Measurements from ENCODE around the gene MTHFD1.
A peak's percentile ranks its signal among the peaks of the same experiment; 100 is the strongest.
"Not testable (repeated sequence)": the region's sequence is repeated elsewhere in the genome, so short reads cannot be mapped to it uniquely, and the experiment has no call there.

Gene MTHFD1
- 19.5 to 39.3 reads per million in 2 donors for total RNA-seq

DNA sequence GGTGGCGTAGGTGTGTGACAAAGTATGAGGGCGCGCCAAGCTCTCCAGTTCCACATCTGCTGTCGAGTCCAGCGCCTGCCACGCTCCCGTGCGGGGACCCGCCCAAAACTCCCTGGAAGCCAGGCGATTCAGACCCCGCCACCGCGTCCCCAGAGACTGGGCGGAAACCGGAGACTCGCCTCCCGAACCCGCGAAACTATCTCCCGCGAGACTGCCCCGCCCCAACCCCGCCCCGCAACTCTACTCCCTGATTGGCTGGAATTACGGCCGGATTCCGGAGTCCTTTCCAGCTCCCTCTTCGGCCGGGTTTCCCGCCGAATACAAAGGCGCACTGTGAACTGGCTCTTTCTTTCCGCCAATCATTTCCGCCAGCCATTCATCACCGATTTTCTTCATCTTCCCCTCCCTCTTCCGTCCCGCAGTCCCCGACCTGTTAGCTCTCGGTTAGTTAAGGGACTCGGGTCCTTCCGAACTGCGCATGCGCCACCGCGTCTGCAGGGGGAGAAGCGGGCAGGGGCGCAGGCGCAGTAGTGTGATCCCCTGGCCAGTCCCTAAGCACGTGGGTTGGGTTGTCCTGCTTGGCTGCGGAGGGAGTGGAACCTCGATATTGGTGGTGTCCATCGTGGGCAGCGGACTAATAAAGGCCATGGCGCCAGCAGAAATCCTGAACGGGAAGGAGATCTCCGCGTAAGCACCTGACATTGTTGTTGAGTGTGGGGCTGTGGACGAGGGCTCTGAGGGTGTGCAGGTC is at the start of gene MTHFD1:
MTHFD1 (plus strand) TSS at position 572 of the 751 bp plus-strand sequence; CDS start at position 647, 75 bp downstream.
- peak; percentile 96 for DNase-seq

DNA sequence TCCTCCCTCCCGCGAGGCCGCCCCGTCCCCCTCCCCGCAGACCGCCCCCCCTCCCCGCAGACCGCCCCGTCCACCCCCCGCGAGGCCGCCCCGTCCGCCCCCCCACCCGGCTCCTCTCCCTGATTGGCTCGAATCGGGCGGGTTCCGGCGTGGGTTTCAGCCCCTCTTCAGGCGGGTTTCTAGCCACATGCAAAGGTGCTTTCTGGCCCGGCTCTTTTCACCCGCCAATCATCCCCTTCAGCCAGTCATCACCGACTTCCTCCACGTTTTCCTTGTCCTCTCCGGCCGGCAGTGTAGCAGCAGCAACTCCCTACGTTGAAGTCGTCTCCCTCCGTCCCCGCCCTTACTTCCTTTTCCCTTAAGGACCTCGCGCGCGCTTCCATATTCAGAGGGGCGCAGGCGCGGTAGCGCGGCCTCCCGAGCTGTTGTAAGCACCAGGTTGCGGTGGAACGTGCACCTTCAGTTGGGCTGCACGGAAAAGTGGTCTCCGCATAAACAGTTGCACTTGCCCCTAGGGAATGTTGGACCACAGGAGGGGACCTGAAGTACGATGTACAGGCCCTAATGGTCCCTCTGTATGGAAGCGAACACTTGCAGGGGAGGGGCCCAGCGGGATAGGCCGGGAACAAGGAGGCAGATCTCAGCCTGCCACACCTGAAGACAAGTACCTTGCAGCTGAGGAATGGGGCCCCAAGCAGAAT is 49.4 kb upstream of the MTHFD1 start:
- peak; percentile 75 for DNase-seq

- no peak for DNase-seq
Measured at GRCh38 chr14:64340560-64341196, 47.5 kb upstream of the MTHFD1 start.

DNA sequence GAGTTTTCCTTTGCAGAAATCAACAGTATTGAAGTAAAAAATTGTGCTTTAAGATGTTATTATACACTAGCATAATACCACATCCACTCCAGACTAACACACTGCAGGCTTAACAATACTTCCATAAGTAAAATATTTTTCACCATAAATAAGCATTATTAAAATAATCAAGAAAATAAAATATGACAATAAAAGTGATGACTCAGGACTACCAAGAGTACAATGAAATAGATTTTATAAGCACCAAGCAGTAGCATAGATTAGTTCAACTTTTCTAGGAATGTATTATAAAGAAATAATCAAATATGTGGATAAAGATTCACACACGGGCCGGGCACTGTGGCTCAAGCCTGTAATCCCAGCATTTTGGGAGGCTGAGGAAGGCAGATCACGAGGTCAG is 40.4 kb upstream of the MTHFD1 start:
- no peak for DNase-seq

DNA sequence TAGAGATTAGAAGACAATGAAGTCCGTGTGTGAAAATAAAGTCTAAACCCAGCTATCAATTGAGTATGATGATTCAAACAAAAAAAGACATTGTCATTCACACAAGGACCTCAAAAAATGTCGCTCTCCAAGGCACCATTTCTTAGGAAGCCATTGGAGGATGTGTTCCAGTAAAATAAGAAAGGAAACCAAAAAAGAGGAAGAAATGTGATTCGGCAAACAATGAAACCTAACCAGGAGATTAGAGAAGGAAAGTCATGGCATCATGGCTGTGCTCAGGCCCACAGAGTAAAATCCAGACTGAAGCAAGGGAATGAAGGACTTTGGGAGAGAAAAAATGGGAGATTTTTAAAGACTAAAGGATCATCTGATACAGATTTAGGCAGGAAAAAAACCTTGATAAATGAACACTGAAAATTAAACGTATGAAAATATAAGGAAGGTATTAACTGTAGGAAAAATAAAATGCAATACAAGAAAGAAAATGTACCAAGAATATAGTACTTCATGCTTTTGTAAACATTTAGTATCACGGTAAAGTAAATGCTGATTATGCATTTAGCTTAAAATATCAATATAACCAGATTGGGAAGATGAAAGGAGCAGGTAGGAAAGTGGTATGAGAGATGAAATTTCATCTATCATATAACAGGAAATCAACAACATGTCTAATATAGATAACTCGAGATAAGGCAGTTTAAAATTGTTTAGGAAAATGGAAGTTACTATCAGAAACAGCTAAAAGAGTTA is 38.2 kb upstream of the MTHFD1 start:
- DNase-seq: no peak

- no peak for DNase-seq
Measured at GRCh38 chr14:64363265-64363846, 24.8 kb upstream of the MTHFD1 start.

- no peak for DNase-seq
Measured at GRCh38 chr14:64364907-64365306, 23.2 kb upstream of the MTHFD1 start.

GRCh38 chr14:64365358-64365889 is 22.7 kb upstream of the MTHFD1 start:
- DNase-seq: not testable (repeated sequence)

- DNase-seq: no peak
Measured at GRCh38 chr14:64369201-64369600, 19.0 kb upstream of the MTHFD1 start.

GRCh38 chr14:64387232-64387781 is 846 bp upstream of the MTHFD1 start:
- DNase-seq: no peak

- DNase-seq: no peak
Measured at GRCh38 chr14:64388533-64389285, 556 bp downstream of the MTHFD1 start.

DNA sequence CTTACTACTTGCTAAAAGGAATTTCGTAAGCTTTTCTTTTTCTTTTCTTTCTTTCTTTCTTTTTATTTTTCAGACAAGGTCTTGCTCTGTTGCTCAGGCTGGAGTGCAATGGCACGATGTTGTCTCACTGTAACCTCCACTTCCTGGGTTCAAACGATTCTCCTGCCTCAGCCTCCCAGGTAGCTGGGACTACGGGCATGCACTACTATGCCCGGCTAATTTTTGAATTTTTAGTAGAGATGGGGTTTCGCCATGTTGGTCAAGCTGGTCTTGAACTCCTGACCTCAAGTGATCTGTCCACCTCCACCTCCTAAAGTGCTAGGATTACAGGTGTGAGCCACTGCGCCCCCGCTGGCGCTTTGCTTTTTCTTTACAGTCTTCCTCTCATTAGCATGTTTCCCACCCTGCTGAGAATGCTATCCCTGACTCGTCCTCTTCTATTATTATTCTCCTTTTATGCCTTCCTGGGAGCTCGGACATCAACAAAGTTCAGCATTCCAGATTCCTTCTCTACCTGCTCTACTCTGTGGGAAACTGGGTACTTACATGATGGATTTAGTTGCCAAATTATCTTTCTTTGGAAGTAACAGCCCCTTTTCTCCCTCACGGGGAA is 3.1 kb downstream of the MTHFD1 start:
- DNase-seq: no peak

GRCh38 chr14:64391986-64392385 is 3.8 kb downstream of the MTHFD1 start:
- no peak for DNase-seq

DNA sequence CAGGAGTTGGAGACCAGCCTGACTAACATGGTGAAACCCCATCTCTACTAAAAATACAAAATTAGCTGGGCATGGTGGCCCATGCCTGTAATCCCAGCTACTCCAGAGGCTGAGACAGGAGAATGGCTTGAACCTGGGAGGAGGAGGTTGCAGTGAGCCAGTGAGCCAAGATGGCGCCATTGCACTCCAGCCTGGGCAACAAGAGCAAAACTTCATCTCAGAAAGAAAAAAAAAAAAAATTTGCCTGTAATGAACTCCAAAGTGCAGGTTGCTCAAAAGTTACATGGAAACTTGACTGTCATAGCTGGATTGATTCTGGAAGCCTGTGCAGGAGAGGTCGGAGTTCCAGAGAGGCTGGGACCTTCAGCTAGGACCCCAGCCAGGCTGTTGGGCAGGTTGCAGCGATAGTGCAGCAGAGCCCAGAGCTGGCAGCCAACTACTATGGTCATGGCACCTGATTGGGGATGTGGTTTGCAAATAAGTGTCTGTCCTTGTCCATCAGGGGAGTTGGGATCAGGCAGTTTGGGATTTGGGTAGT is 5.1 kb downstream of the MTHFD1 start:
- not testable (repeated sequence) for DNase-seq

GRCh38 chr14:64394423-64394822 is 6.3 kb downstream of the MTHFD1 start:
- DNase-seq: no peak

- no peak for DNase-seq
Measured at GRCh38 chr14:64394977-64395633, 7.0 kb downstream of the MTHFD1 start.

- no peak for DNase-seq
Measured at GRCh38 chr14:64400829-64401459, 12.8 kb downstream of the MTHFD1 start.

- no peak for DNase-seq
Measured at GRCh38 chr14:64401949-64402348, 13.8 kb downstream of the MTHFD1 start.

DNA sequence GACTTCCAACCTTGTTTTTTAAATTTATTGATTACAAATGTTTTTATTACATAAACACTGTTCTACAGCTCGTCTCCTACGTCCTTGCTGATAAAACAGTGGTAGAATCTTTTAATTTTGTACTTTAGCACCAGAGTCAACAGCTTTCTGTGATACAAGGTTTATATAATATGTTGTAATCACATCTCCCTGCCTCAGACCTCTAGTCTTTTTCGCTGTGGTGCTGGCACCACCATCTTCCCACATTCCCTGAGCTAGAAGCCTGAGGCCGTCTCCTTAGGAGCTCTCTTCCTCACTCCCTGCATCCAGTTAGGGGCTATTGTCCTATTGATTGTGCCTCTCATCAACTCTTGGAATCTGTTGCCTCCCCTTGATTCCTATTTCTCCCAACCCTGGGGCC is 17.1 kb downstream of the MTHFD1 start:
- no peak for DNase-seq
